Measurements from ENCODE around the gene SHMT2.

DNA sequence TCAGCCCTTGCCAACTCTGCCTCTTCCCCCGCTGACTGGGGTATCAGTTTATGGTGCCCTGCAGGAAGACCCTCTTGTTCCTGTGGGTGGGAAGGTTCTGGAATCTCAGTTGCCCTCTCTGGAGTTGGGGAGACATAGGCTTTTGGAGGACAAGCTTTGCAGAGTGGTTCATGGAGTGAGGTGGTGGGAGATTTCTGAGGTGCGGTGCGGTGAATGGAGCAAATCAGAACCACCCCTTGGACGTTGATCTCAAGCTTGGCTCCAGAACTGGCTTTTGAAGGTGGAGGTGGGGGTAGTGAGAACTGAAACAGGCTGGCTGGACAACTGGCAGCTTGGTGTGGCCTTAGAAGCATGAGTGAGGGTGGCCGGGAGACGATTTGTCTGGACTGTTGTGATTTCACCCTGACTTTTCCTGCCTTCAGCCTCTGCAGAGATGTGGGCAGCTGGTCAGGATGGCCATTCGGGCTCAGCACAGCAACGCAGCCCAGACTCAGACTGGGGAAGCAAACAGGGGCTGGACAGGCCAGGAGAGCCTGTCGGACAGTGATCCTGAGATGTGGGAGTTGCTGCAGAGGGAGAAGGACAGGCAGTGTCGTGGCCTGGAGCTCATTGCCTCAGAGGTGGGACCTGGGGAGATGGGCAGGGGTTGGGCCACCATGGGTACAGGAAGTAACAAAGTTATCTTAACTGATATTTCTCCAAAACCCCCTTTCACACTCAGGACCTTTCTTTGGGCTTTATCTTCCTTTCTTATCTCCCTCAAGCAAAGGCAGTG lies 1.1 kb downstream of the SHMT2 start:
- TF ChIP-seq, protein P1, sequence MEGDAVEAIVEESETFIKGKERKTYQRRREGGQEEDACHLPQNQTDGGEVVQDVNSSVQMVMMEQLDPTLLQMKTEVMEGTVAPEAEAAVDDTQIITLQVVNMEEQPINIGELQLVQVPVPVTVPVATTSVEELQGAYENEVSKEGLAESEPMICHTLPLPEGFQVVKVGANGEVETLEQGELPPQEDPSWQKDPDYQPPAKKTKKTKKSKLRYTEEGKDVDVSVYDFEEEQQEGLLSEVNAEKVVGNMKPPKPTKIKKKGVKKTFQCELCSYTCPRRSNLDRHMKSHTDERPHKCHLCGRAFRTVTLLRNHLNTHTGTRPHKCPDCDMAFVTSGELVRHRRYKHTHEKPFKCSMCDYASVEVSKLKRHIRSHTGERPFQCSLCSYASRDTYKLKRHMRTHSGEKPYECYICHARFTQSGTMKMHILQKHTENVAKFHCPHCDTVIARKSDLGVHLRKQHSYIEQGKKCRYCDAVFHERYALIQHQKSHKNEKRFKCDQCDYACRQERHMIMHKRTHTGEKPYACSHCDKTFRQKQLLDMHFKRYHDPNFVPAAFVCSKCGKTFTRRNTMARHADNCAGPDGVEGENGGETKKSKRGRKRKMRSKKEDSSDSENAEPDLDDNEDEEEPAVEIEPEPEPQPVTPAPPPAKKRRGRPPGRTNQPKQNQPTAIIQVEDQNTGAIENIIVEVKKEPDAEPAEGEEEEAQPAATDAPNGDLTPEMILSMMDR (conservative IDR thresholded peaks at IDR 0.05): no peak
- TF ChIP-seq EZH2 (IDR thresholded peaks at IDR 0.05; ENCODE audit: low read depth): no peak

All from PC-9 (cell line).